HG03159 (cell line): ENCODE results near the gene VWC2.
A peak's percentile ranks its signal among the peaks of the same experiment; 100 is the strongest.

Experiments
- ATAC-seq: cut with Tn5 transposase; IDR thresholded peaks from one replicate; pipeline ENCODE4 v1.9.1; 2021; ENCODE audit warnings: mild to moderate bottlenecking, moderate library complexity; ENCODE audit not compliant: unreplicated experiment

Gene VWC2

DNA sequence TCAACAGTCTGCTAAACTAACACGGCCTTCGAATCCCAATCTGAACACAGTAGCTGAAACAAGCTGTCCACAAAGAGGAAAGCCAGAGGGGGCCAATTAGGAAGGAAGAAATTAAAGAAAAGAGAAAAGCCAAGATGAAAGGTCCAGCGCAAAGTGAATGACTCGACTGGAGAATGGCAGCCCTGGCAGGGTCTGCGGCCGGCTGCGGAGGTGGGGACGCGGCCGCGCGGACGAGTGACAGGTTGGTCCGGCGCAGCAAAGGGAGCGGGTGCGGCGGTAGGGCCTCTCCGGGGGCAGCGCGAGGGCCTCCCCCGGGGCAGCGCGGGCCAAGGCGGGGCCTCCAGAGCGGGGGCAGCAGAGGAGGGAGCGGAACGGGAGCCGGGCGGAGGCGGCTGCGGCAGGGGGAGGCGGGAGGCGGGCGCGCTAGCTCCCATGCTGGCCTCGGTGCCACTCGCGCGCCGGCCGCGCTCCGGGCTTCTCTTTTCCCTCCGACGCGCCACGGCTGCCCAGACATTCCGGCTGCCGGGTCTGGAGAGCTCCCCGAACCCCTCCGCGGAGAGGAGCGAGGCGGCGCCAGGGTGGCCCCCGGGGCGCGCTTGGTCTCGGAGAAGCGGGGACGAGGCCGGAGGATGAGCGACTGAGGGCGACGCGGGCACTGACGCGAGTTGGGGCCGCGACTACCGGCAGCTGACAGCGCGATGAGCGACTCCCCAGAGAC, at the start of gene VWC2:
VWC2 (plus strand) TSS at position 421 of the 718 bp plus-strand sequence. CDS start 1,798 bp downstream, outside the sequence.
- no peak for ATAC-seq

DNA sequence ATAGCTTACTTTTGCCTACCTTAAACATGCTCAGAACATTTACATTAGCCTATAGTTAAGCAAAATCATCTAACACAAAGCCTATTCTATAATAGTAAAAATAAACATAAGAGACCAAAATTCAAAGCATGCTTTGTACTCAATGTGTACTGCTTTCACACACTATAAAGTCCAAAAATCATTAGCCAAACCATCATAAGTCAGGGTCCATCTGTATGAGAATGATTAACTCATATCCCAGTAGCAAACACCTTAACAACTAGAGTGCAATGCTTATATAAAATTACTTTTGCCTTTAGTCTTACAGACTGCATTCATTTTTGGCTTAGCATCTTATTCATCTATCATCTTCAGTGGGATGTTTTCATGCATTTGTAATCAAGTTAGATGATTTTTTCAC, 49.4 kb upstream of the VWC2 start:
- no peak for ATAC-seq

DNA sequence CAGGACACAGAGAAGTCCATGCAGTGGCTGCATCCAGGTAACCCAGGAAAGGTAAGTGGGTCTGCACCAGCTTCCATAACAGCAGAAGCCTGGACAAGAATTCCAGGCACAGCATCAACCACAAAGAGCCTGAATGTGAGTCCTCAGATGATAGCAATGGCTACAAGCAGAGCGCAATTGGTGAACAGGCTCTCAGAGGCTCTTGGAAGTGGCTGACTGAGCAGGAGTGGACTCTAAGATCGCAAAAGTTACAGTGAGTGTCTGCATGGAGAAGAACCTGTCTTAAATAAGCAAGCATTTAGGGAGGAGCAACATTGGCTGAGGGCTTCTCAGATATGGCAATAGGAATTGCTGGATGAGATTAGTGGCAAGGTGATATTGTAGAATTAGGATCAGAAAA, 41.6 kb upstream of the VWC2 start:
- no peak for ATAC-seq

DNA sequence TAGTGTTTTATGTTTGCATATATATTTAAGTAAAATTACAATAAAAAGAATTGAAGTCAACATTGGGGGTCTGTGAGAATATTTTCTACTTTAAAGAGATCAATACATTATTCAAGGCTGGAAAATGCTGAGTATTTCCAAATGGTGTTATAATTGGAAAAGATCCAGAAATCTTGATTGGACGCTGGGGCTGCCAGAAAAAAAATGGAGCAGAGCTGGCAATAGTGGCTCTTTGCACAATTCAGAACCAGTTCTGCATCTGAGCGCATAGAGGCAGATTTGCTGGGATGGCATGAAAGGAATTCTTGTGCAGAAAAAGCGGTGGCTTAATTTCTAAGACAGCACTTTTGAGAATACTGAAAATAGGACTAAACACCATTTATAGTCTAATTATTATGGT, 10.8 kb upstream of the VWC2 start:
- ATAC-seq, result no peak

DNA sequence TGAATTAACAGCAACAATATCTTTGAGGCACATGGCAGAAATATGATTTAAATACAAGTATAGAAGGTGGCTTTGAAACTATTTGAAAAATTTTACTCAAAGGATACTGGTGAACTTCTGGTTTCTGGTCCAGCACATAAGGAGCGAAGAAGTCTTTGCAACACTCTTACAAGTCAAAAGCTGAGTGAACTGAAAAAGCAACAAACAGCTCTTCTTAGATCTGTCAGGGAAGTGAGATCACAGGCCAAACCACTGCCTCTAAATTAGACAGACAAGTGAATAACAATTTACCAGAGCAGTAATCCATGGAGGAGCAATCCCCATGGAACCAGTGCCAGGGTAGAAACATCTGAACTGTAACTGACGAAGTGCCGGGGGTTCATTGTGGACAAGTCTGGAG, 9.6 kb upstream of the VWC2 start:
- no peak for ATAC-seq

DNA sequence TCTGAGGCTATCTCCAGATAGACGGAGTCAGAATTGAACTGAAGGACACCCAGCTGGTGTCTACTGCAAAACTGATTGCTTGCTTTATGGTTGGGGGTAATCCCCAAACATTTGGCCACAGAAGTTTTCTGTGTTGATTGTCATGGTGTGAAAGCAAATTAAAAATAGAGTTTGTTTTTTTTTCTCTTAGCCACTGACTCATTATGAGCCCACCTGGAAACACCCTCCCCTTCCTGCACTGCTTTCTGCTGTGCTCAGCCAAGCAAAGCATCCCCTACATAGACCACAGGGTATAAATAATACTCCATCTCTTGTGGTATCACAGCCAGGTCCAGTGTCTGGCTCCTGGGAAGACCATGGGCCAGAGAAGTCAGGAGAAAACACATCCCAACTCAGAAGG, 6.5 kb upstream of the VWC2 start:
- ATAC-seq, result peak; percentile 83

DNA sequence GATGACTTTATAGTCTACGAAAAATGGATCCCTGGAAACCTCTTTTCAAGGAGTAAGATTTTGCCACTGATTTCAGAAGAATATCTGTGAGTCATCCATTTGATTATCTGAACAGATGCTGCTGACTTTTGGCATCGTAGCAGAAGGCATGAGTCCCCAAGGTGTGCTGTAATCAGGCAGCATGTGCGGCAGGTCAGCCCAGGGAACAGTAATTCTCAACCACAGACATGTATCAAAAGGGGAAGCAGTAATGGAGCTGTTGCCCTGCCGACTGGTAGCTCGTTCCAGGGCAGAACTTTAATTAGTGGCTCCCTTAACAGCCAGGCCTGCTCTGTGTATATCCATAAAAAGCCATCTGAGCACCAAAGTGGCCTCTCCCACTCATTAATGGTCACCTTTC, 5.7 kb upstream of the VWC2 start:
- ATAC-seq, result peak; percentile 41

DNA sequence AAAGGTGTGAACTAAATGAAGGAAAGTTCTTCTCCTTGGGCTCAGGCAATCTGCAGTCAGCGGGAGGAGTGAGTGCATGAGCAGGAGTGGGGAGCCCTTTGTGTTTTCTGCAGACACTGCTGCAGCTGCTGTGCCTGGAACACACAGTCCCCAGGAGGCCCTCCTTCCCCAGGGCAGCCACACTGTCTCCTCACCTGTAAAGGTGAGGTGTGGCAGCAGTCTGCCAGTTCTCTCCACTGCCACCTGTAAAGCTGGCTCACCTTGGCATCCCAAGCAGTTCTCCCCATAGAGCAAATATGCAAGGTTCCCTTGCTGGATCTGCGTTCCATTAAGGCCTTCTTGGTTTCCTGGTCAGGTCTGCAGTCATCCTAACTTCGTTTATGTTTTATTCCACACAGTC, 5.2 kb upstream of the VWC2 start:
- no peak for ATAC-seq

DNA sequence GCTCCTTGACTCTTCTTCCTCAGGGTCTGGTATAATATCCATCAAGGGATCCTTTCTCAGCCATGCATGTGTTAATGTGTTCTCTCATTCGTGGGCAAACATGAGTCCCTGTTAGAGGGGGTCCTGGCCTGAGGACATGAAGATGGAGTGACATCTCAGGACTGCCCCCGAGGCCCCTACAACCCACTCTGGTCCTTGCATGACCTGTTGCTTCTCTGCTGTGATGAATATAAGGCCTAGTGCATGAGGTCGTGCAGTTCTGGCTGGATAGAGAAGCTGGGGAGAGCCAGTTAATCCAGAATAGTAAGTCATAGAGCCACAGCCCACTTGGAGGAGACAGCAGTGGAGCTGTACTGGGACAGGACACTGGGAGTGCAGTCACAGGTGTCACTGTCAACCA, 4.6 kb upstream of the VWC2 start:
- ATAC-seq, result no peak

DNA sequence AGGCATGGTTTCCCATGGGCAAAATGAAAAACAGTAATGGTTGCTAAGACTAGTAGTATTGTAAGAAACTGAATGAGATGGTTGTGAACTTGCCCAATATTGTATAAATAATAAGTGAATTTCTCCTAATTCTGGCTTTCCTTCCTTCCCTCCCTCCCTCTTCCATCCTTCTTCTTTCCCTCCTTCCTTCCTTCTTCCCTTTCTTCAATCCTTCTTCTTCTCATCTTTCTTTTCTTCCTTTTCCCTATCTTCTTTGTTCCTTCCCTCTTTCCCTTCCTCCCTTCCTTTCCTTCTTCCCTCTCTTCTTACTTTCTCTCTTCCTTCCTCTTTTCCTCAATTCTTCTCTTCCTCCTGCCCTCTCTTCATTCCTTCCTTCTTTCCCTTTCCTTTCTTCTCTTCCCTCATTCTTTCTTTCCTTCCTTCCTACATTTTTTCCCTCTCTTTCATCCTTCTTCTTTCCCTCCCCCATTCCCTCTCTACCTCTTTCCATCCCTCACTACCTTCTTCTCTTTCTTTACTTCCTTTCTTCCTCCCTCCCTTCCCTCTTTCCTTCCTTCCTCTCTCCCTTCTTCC, 4.1 kb upstream of the VWC2 start:
- ATAC-seq, result no peak

DNA sequence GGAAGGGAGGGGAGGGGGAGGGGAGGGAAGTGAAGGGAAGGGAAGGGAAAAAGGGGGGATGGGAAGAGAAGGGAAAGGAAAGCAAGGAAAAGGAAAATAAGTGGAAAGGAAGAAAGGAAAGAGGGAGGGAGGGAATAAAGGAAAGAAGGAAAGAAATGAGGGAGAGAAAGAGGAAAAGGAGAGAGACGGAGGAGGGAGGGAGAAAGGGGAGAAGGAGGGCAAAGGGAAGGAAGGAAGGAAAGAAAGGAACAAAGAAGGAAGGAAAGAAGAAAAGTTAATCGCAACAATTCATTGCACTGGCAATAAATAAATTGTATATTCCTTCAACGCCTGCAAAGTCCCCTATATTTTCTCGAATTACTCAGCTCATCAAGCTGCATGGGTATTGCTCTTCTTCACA, 2.6 kb upstream of the VWC2 start:
- no peak for ATAC-seq

DNA sequence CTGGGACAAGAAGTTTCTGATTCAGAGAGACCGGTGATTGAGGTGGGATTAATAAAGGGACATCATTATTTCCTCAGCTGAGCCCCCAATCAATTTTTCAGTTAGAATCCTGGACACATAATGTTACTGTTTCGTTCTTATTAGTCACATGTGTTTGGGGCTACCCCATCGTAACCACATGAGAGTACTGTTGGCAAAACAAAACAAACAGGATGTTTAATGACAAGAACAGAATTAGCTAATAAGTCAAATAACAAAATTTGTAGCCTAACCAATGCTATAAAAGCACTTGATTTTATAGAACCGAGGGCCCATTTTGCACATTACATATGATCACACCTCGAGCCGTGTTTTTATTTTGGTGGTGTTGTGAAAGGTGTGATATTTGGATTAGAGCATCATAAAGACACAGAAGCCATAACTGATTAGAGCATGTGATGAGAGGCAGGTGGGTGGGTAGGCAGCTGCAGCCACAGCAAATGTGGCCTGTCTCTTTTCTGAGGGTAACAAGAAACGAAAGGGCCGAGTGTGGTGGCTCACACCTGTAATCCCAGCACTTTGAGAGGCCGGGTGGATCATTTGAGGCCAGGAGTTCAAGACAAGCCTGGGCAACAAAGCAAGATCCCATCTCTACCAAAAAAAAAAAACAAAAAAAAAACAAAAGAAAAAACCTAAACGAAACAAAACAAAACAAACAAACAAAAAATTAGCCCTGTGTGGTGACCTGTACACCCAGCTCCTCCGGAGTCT, 1.8 kb upstream of the VWC2 start:
- ATAC-seq, result peak; percentile 26

DNA sequence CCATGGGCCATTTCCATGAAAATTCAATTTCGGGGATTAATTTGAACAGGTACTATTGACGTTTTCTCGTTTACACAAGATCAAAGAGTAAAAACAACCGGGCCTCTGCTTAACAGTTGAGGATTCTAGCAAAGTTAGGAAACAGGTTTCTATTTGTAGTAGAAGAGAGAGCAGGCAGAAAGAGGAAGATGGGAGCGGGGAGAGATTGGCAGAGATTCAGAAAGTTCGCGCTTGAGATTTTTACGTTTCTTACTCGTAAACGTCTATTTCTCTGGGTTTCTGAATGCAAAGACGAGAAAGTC, 571 bp upstream of the VWC2 start:
- no peak for ATAC-seq

DNA sequence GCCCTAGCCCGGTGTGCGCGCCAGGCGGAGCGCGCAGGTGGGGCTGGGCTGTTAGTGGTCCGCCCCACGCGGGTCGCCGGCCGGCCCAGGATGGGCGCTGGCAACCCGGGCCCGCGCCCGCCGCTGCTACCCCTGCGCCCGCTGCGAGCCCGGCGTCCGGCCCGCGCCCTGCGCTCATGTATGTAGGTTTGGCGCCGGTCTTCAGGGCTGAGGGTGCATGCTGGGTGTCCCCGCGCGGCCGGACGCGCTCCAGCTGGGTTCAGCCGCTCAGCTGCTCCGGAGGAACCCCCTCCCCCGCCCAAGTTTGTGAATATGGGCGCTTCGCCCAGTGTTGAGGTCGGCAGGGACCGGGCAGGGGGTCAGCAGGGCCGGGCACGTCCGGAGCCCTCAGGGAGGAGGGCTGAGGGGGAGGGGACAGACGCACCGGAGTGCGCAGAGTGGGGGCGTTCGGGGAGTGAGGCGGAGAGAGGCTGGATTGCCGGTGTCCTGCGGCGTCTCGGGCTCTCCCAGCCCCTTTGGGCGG, 559 bp downstream of the VWC2 start:
- ATAC-seq, result no peak

DNA sequence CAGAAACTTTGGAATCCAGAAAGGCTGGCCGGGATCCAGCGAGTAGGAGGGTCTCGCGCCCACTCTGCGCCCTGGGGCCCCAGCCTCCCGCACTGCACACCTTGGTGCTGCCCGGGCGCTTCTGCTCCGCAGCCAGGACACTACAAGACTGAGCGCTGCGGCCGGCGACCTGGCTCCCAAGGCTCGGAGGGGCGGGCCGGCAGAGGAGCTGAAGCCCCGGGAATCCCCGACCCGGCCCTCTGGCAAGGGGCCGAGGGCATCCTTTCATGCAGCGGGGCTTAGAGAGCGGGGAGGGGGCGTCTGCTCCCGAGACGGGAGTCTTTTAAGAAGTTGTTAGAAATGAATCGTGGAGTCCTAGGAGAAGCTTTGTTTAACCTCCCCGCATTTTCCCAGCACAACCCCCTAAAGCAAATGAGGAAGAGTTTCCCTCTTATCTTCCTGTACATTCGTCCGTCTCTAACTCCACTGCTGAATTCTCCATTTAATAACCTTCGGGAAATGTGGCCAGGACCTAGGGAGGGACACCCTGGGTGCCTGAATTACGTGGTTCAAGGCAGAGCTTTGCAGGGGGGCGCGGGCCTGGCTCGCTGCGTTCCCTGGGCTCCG, 1.1 kb downstream of the VWC2 start:
- no peak for ATAC-seq

DNA sequence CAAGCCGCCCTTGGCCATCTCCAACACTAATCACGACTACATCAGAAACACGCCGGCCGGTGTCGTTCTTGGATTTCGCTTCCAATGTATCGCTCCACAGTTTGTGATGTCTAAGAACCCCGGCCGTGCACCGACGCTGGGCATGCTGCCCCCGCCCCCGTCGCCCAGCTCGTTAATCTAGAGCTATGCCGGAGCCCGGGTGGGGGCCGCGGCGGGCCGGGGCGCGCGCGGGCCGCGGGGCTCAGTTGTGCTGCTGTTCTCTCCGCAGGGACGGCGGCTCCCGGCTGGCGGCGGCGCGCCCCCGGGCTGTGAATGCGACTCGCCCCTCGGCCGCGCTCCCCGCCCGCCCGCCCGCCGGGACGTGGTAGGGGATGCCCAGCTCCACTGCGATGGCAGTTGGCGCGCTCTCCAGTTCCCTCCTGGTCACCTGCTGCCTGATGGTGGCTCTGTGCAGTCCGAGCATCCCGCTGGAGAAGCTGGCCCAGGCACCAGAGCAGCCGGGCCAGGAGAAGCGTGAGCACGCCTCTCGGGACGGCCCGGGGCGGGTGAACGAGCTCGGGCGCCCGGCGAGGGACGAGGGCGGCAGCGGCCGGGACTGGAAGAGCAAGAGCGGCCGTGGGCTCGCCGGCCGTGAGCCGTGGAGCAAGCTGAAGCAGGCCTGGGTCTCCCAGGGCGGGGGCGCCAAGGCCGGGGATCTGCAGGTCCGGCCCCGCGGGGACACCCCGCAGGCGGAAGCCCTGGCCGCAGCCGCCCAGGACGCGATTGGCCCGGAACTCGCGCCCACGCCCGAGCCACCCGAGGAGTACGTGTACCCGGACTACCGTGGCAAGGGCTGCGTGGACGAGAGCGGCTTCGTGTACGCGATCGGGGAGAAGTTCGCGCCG, 1.9 kb downstream of the VWC2 start:
- no peak for ATAC-seq

DNA sequence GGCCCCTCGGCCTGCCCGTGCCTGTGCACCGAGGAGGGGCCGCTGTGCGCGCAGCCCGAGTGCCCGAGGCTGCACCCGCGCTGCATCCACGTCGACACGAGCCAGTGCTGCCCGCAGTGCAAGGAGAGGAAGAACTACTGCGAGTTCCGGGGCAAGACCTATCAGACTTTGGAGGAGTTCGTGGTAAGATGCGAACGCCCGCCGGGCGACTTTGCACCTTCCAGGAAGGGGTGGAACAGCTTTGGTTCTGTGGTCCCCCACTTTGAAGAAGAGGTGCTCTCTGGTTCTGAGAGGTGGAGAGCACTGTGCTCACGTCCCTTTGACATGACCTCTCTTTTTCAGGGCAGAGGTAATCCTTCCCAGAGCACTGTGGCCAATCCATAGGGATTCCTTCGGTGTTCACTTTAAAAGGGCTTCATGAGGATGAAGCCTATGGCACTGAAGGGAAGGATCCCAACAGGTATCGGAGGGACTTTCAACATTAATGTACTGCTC, 2.6 kb downstream of the VWC2 start:
- ATAC-seq, result no peak

DNA sequence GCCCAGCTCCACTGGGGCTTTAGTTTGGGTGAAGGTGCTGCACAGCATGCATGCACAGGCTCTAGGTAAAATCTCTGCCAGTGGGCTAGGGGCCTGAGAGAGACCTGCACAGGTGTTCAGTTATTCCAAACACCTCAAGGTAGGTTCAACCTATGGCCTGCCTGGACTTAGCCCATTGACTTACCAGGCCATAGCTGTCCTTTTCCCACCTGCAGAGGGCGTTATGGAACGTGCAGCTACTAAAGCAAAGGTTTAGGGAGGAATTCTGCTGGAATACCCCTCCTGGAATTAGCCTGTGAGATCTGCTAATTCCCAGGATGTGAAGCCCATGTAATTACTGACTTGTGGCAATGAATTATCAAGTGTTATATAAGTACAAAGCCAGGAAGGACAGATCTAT, 3.6 kb downstream of the VWC2 start:
- ATAC-seq, result no peak

DNA sequence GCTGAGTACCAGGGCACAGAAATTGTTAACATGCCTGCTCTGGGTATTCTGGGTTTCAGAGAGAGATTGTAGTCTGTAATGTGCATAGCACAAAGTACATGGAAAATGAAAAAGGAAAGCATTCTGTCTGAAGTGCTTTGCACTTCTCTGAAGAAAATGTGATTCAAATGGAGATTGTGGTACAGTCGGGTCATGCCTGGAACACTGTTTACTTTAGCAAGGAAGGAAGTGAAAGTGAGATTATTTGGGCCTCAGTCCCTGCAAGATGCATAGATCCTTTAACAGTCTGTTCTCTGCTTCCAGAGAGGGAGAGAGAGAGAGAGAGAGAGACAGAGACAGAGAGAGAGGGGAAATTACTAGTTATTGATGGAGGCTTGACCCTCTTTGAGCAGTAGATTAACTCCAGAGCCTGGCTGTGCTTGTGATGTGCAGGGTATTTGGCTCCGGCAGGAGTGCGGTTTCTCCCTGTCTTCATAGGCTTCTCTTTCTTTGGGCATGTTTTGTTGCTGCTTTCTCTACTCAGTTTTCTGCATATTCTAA, 5.4 kb downstream of the VWC2 start:
- no peak for ATAC-seq

DNA sequence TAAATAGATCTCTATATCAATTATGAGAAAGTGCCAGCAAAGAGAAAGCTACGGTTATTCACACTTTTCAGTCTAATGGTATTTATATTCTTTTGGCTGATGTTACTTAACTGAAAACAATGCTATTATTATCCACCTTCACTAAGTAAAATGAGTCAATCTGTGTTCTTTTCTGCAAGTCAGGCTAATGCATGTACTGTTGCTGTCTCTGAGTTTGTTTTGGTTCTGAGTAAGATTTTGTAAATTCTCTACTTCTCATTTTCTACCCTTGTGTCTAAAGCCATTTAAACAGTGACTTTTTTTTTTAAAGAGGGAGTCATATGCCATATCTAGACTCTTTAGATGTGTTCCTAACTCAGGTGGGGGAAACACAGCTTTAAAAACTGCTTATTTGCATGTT, 7.5 kb downstream of the VWC2 start:
- no peak for ATAC-seq
